ENCODE data around the gene SCO2. TPM values are rescaled to one million over a fixed set of nuclear protein-coding genes. Genes with fewer than 3 reads are reported as not detected.
A peak's percentile ranks its signal among the peaks of the same experiment; 100 is the strongest.

Gene SCO2
- total and polyA plus RNA-seq, 9 of the 15 experiments (the other 6 are each of a cell fraction or from before 2014, with no cell fraction given), result 0.34 to 4.0 (median 1.1) TPM; not detected in 3

GRCh38 chr22:50483556-50483955, 41.8 kb downstream of the SCO2 start:
- ChIA-PET CTCF (ENCODE audit: low intra/inter-chr PET ratio) (no interaction called here), POLR2A (interaction anchor here (0.7 to 1.4 kb wide), 6 partner anchors 10 to 123 kb away, joined by 3 to 6 read pairs (median 4); partner anchors contain the start of gene SCO2)
- no peaks in the 10 kb centered on the region for H3K27me3 ChIP-seq (ENCODE audit: control insufficient read depth in 2 of 2, insufficient read depth in 2 of 2, low read length in 2 of 2)
- H3K4me1 ChIP-seq (replicated peaks in 1 of 2; ENCODE audit: control insufficient read depth in 2 of 2, insufficient read depth in 2 of 2, low read length in 2 of 2), result peaks cover 4 to 64% of the 10 kb centered on the region in 2 experiments; a peak in 3 of 5 replicates
- no peaks in the 10 kb centered on the region for H4K20me1 ChIP-seq (replicated peaks; ENCODE audit: control insufficient read depth, insufficient read depth, low read length)
- H3K79me2 ChIP-seq (ENCODE audit: control insufficient read depth, insufficient read depth, low read length), result no peaks in the 10 kb centered on the region
- DNase-seq (ENCODE audit: extremely low read depth in 1 of 4, low spot score in 3 of 4) (no peak), FAIRE-seq (no peak), ATAC-seq (no peak)
- H3K9ac ChIP-seq (ENCODE audit: insufficient read depth in 1 of 2, low read depth in 2 of 2, low read length in 2 of 2), result 0 out of 4 replicates have a peak overlapping the region, but pooled peaks of 1 of the 2 experiments have one; percentile 52
- no peak overlapping the region for H3K27ac ChIP-seq (ENCODE audit: extremely low read depth, low read depth, low read length)
- in situ Hi-C loops (cut with MboI) (no loop called here), intact Hi-C loops (cut with micrococcal nuclease) (no loop called here)
- 63% methylated on average over 5 of the region's 8 CpGs for WGBS (ENCODE audit: insufficient coverage, low coverage, missing lambda C conversion rate)
- H2AFZ ChIP-seq (ENCODE audit: low read depth, low read length), result no peak overlapping the region
- BruUV-seq (replicated peaks), result no TSS peak
- H3K9me3 ChIP-seq (replicated peaks; ENCODE audit: control insufficient read depth, insufficient read depth, low read depth, low read length), result no peaks in the 10 kb centered on the region
- no peaks in the 10 kb centered on the region for H3K36me3 ChIP-seq (ENCODE audit: control insufficient read depth, insufficient read depth, low read length)
- no peak overlapping the region for H3K4me2 ChIP-seq (ENCODE audit: insufficient read depth, low read length)
- no peaks in the 10 kb centered on the region for H3K9me1 ChIP-seq (ENCODE audit: control insufficient read depth, insufficient read depth, low read length)
- no peak overlapping the region for H3K4me3 ChIP-seq
- TF ChIP-seq PATZ1 (CRISPR knock-in tag; IDR thresholded peaks at IDR 0.05; ENCODE audit: borderline replicate concordance) (no peak), KDM2B (CRISPR knock-in tag; IDR thresholded peaks at IDR 0.05) (no peak), NR4A1 (CRISPR knock-in tag; IDR thresholded peaks at IDR 0.05) (no peak), NR4A1 (tag; IDR thresholded peaks at IDR 0.05) (no peak), THAP12 (CRISPR knock-in tag; IDR thresholded peaks at IDR 0.05) (no peak), SIRT6 (IDR thresholded peaks at IDR 0.05; ENCODE audit: low read depth, low read length) (no peak), ZNF347 (CRISPR knock-in tag; IDR thresholded peaks at IDR 0.05; ENCODE audit: low read depth) (no peak), CREB1 (IDR thresholded peaks at IDR 0.05) (no peak), CREB1 (CRISPR knock-in tag; IDR thresholded peaks at IDR 0.05) (no peak), ZNF785 (CRISPR knock-in tag; IDR thresholded peaks at IDR 0.05) (no peak), ZNF197 (CRISPR knock-in tag; IDR thresholded peaks at IDR 0.05; ENCODE audit: low read depth) (no peak), POLR2G (IDR thresholded peaks at IDR 0.05; ENCODE audit: low read depth, low read length) (peak; percentile 6; the same call in 1 of the 2 replicates), RBFOX2 (IDR thresholded peaks at IDR 0.05; ENCODE audit: low read depth, low read length) (0 out of 2 replicates have a peak, but pooled peaks have one; percentile 1), ARNT (IDR thresholded peaks at IDR 0.05) (no peak)
- TF ChIP-seq, protein P1, sequence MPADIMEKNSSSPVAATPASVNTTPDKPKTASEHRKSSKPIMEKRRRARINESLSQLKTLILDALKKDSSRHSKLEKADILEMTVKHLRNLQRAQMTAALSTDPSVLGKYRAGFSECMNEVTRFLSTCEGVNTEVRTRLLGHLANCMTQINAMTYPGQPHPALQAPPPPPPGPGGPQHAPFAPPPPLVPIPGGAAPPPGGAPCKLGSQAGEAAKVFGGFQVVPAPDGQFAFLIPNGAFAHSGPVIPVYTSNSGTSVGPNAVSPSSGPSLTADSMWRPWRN (IDR thresholded peaks at IDR 0.05; ENCODE audit: low read depth), result no peak
- TF ChIP-seq, protein P2, sequence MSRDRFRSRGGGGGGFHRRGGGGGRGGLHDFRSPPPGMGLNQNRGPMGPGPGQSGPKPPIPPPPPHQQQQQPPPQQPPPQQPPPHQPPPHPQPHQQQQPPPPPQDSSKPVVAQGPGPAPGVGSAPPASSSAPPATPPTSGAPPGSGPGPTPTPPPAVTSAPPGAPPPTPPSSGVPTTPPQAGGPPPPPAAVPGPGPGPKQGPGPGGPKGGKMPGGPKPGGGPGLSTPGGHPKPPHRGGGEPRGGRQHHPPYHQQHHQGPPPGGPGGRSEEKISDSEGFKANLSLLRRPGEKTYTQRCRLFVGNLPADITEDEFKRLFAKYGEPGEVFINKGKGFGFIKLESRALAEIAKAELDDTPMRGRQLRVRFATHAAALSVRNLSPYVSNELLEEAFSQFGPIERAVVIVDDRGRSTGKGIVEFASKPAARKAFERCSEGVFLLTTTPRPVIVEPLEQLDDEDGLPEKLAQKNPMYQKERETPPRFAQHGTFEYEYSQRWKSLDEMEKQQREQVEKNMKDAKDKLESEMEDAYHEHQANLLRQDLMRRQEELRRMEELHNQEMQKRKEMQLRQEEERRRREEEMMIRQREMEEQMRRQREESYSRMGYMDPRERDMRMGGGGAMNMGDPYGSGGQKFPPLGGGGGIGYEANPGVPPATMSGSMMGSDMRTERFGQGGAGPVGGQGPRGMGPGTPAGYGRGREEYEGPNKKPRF (IDR thresholded peaks at IDR 0.05; ENCODE audit: low read depth, low read length), result no peak
